ENCODE results near the gene KAZN.

DNA sequence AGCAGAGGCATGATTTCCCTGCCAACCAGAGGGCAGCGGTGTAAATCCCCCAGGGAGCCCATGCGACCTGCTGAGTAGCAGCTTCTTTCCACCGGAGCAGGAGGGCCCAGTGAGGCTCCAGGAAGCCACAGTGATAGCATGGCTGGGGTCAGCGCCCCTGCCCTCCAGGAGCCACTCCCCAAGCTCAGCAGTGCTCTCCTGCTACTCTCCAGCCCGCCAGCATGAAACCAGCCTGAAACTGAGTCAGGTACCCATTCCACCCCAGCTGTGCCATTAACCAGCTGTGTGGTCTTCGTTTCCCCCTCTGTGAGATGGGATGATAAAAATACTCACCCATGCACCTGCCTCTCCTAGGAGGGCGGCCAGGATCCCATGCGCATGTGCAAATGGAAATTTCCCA lies 431.3 kb downstream of the KAZN start:
- TF ChIP-seq POLR2A (IDR thresholded peaks at IDR 0.05) (no peak), CTCF (IDR thresholded peaks at IDR 0.05) (no peak), POLR2AphosphoS5 (IDR thresholded peaks at IDR 0.05) (no peak)
